ENCODE data around the gene FAT4. TPM values are rescaled to one million over a fixed set of nuclear protein-coding genes. Genes with fewer than 3 reads are reported as not detected.
A peak's percentile ranks its signal among the peaks of the same experiment; 100 is the strongest.

The FAT4 gene
- total RNA-seq, 4 donors from 2014 or later: 12.6 to 112 (median 20.4) TPM

DNA sequence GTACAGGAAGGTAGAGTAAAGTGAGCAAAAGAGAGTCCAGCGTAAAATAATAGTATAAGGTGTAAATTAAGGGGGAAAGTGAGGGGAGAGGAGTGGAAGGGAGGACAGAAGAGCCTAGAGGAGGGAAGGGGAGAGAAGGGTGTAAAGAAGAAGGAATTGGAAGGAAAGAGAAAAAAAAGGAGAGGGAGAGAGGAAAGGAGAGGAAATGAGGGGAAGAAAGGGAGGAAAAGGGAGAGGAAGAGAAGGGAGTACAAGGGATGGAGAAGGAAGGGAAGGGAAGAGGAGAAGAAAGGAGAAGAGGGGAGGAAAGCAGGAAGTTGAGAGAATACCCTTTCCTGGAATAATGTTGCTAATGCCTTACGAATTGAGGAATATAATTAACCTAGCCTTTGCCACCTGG, 3.3 kb upstream of the FAT4 start:
- intact Hi-C loops (cut with DNase I; ENCODE audit: low total_unique reads): no loop called here
- Histone ChIP-seq H3K27ac (no peak overlapping the region), H3K36me3 (no peaks in the 10 kb centered on the region), H3K27me3 (no peaks in the 10 kb centered on the region), H3K9me3 (no peaks in the 10 kb centered on the region), H3K4me1 (no peaks in the 10 kb centered on the region), H3K4me3 (no peak overlapping the region)
- TF ChIP-seq CTCF (IDR thresholded peaks at IDR 0.05): no peak
- TF ChIP-seq POLR2A (IDR thresholded peaks at IDR 0.05): no peak
- DNase-seq: no peak

- Histone ChIP-seq H3K4me1 (no peaks in the 10 kb centered on the region), H3K27me3 (no peaks in the 10 kb centered on the region), H3K9me3 (no peaks in the 10 kb centered on the region), H3K4me3 (no peak overlapping the region), H3K36me3 (no peaks in the 10 kb centered on the region), H3K27ac (peak overlapping the region in 1 of 2 donors; percentile 93)
- intact Hi-C loops (cut with DNase I; ENCODE audit: low total_unique reads): no loop called here
- TF ChIP-seq POLR2A (IDR thresholded peaks at IDR 0.05) (no peak), CTCF (IDR thresholded peaks at IDR 0.05) (peak; percentile 69 to 89 (median 85))
- DNase-seq: peak; percentile 17 to 50
Observed at GRCh38 chr4:125313497-125313896, 1.3 kb upstream of the FAT4 start.

GRCh38 chr4:125313989-125314667, 627 bp upstream of the FAT4 start:
- H3K27me3 ChIP-seq: no peaks in the 10 kb centered on the region
- TF ChIP-seq POLR2A (IDR thresholded peaks at IDR 0.05) (no peak), CTCF (IDR thresholded peaks at IDR 0.05) (no peak)
- no peak for DNase-seq
- no peaks in the 10 kb centered on the region for H3K4me1 ChIP-seq
- H3K27ac ChIP-seq: peak overlapping the region; percentile 90 to 93
- peak overlapping the region; percentile 82 to 86 for H3K4me3 ChIP-seq
- no peaks in the 10 kb centered on the region for H3K9me3 ChIP-seq
- H3K36me3 ChIP-seq: no peaks in the 10 kb centered on the region
- intact Hi-C loops (cut with DNase I; ENCODE audit: low total_unique reads): no loop called here

DNA sequence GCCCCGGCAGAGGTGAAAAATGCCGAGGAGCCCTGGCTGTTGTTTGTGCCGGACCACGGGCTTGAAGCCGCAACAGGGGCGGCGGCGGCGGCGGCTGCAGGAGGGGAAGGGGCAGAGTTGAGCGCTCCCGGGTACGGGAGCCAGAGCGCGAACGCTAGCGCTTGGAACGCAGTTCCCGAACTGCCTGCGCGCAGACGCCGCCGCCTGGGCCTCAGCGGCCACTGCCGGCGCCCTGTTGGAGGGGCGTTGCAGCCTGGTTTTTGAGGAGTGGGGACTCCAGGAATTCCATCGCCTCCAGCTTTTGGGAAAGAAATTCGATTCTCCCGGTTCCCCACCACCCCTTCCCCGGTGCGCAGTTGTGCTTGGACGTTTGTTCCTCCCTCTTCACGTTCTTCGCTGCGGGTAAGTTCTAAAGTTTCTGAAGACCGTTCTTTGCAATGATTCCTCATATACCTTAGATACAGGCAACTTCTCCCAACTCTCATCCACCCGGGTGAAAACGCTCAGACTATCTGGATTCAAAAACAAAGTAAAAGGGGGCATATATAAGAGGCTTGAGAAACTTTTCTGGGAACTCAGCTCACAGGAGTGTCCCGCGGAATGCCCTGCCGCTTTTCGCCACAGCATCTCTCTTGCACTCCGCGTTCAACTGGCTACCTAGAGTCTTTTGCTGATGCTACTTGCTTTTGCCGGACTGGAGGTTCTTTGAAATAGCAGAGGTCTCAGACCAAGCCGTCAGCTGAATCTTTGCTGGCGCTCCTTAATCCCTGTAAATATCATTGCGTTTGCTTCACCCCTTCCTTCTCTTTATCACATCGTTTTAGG, 1.0 kb downstream of the FAT4 start:
- Histone ChIP-seq H3K27ac (peak overlapping the region; percentile 90 to 93), H3K36me3 (no peaks in the 10 kb centered on the region), H3K4me1 (no peaks in the 10 kb centered on the region), H3K27me3 (no peaks in the 10 kb centered on the region), H3K4me3 (peak overlapping the region; percentile 82 to 86), H3K9me3 (no peaks in the 10 kb centered on the region)
- no peak for TF ChIP-seq POLR2A (IDR thresholded peaks at IDR 0.05)
- peak in 3 of 4 experiments; percentile 11 to 31 (median 11) for TF ChIP-seq CTCF (IDR thresholded peaks at IDR 0.05)
- intact Hi-C loops (cut with DNase I; ENCODE audit: low total_unique reads): no loop called here
- DNase-seq: peak; percentile 33 to 54

DNA sequence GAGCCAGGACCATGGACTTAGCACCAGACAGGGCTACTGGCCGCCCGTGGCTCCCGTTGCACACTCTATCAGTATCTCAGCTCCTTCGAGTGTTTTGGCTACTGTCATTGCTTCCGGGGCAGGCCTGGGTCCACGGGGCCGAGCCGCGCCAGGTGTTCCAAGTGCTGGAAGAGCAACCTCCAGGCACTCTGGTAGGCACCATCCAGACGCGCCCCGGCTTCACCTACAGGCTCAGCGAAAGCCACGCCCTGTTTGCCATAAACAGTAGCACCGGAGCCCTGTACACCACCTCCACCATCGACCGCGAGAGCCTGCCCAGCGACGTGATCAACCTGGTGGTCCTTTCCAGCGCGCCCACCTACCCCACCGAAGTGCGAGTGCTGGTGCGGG, 1.6 kb downstream of the FAT4 start:
- DNase-seq: peak; percentile 32 to 34
- H3K4me1 ChIP-seq: no peaks in the 10 kb centered on the region
- no peak for TF ChIP-seq POLR2A (IDR thresholded peaks at IDR 0.05)
- TF ChIP-seq CTCF (IDR thresholded peaks at IDR 0.05): no peak
- intact Hi-C loops (cut with DNase I; ENCODE audit: low total_unique reads): no loop called here
- H3K27ac ChIP-seq: peak overlapping the region; percentile 90 to 93
- H3K4me3 ChIP-seq: peak overlapping the region; percentile 82 to 86
- no peaks in the 10 kb centered on the region for H3K36me3 ChIP-seq
- no peaks in the 10 kb centered on the region for H3K27me3 ChIP-seq
- H3K9me3 ChIP-seq: no peaks in the 10 kb centered on the region
